Choroid plexus epithelial cell (primary cell): ENCODE results near the gene TMTC2.

ENCODE experiments used
- DNase-seq: peaks from one replicate; pipeline ENCODE4 v3.0.0-alpha.2; 2010; ENCODE audit warnings: low read depth
- H3K4me3 ChIP-seq: 2 replicates; pipeline ENCODE4 v1.5.1; 2011; ENCODE audit warnings: low read depth, mild to moderate bottlenecking, control low read depth, low read length, moderate library complexity
- TF ChIP-seq, protein P1 (sequence below): conservative IDR thresholded peaks from 2 replicates; pipeline ENCODE4 v1.5.1; 2011; ENCODE audit warnings: low read depth, mild to moderate bottlenecking, control low read depth, inconsistent platforms, low read length, moderate library complexity

Gene TMTC2

DNA sequence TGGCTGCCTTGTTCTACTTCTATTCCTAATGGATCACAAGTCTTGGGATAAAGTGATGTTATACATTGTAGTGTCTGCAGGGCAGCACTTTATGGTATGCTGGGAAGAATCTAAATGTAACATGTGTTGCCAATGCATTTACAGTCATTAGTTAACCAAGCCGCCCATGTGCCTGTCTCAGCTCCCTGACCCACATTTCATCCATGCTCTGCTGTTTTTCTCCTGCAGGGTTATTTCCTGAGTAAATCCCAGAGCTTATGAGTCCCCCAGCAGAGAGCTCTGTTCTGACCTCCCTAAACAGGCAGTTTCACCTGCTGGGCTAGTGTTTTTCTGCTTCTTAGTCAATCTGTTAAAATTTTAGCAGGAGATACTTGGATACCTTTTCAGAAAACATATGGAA lies 4.4 kb upstream of the TMTC2 start:
- peak; percentile 13 for DNase-seq
- TF ChIP-seq, protein P1, sequence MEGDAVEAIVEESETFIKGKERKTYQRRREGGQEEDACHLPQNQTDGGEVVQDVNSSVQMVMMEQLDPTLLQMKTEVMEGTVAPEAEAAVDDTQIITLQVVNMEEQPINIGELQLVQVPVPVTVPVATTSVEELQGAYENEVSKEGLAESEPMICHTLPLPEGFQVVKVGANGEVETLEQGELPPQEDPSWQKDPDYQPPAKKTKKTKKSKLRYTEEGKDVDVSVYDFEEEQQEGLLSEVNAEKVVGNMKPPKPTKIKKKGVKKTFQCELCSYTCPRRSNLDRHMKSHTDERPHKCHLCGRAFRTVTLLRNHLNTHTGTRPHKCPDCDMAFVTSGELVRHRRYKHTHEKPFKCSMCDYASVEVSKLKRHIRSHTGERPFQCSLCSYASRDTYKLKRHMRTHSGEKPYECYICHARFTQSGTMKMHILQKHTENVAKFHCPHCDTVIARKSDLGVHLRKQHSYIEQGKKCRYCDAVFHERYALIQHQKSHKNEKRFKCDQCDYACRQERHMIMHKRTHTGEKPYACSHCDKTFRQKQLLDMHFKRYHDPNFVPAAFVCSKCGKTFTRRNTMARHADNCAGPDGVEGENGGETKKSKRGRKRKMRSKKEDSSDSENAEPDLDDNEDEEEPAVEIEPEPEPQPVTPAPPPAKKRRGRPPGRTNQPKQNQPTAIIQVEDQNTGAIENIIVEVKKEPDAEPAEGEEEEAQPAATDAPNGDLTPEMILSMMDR, result no peak
- no peak overlapping the region for H3K4me3 ChIP-seq

DNA sequence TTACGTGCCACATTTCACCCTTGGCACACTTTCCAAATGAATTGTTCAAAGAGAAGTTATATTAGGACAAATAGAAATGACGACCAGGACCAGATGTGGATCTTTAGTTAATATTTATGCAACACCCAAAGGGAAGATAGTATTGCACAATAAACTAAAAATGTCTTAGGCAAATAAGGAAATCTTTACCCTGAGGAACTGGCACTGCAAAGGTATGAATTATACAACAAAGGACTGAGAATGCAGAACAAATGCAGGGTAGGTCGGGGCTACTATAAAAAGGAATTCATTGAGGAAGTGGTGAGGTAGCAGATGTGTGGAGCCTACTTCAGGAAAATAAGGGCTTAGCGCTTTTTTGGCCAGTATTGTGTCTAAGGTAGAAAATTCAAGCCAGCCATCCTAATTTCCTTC lies 3.9 kb upstream of the TMTC2 start:
- peak; percentile 9 for DNase-seq
- TF ChIP-seq, protein P1, result no peak

DNA sequence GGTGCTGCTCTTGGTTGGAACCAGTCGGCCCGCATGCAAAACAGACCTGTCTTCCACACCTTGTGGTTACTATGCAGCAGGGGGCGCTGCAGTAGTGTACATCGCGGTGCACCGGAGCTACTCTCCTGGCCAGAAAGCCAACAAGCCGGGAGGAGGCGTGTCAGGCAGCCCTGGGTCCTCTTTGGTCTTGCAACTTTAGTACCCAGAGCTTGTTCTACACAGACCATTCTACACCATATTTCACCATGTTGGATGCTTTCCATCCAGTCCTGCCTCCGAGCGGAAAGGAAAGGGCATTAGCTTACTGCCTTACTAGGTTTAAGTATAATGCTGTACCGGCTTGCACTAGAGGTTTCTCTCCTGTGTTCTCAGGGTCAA lies 927 bp upstream of the TMTC2 start:
- peak overlapping the region; percentile 98 for H3K4me3 ChIP-seq
- DNase-seq, result peak; percentile 98
- TF ChIP-seq, protein P1, result peak; percentile 94

More for the DNA sequence above, 3.9 kb upstream of the TMTC2 start:
- H3K4me3 ChIP-seq, result no peak overlapping the region

DNA sequence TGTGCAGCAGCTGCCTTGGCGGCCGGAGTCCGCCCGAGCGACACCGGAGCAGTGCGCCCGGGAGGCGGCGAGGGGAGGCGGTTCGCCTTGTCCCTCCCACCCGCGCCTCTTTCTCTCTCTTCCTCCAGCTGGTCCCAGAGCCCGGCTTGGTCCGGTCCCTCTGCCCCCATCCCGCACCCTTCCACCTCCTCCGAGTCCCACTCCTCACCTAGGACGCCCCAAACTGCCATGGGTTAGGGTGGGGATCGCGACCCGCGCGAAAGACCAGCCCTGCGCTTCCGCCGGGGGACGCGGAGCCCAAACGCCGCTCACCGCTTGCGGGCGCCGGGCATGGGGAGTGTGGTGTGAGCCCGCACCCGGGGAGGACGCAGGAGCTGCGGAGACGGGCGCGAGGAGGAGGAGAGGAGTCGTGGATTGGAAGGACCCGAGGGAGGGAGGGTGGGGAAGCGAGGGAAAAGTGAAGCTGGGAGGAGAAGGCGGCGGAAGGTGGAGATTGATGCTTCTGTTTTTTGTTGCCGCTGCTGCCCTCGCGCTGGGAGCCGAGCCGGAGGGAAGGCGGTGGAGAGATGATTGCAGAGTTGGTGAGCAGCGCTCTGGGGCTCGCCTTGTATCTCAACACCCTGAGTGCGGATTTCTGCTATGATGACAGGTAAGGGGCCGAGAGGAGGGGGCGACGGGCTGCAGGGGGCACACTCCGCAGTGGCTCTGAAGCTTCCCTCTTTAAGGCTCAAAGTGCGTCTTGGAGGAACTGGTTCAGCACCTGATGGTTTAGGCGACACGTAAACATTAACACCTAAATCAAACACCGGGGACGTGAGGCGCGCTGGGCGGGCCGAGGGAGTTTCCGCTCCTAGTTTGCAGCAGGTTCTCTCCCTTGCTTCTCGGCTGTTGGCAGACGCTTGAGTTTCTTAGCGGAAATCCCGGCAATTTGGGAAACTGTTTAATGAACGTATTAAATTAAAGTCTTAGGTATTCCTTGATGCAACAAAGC lies 610 bp downstream of the TMTC2 start:
- TF ChIP-seq, protein P1, result peak; percentile 13
- peak overlapping the region; percentile 98 for H3K4me3 ChIP-seq
- DNase-seq, result peak; percentile 52

DNA sequence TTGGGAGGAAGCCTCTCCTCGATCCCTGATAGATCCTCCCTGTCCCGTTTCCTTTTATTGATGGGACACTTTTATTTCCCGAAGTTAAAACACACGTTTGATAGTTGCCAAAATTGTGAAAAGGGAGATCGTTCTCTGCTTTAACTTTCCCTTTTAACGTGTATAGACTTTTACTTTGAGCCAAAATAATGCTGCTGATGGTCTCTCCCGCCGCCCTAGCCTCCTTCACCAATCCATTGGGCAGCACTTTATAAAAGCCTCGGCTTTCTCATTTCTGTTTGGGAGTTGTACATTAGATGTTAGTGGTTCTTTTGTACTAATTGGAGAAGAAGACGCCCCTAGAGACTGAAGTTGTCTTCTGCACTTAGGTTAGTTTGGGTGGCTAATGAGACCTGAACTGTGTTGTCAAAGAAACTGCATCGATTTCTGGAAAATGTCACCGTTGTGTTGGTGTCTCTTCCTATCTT lies 1.4 kb downstream of the TMTC2 start:
- H3K4me3 ChIP-seq, result peak overlapping the region; percentile 98
- DNase-seq, result peak; percentile 36
- TF ChIP-seq, protein P1, result peak; percentile 41

DNA sequence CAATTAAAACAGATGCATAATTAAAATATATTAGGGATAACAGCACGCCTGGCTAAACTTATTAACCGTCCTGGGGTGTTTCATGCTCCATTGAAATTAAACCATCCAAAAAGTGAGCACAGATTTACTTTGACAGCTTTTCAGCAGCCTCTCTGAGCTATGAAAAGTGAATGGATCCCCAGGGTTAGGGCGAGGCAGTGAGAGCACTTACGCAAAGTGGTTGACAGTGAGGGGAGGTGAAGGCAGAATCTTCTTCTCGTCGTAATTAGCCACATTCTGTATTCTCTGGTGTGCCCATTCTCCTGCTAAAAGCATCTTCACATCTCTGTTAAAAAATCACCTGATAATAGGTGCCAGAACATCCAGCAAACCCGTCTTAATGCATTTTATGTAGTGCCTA lies 1.9 kb downstream of the TMTC2 start:
- no peak for DNase-seq
- TF ChIP-seq, protein P1, result no peak
- no peak overlapping the region for H3K4me3 ChIP-seq
